Measurements from ENCODE around the gene CNGA3.

- TF ChIP-seq REST (IDR thresholded peaks at IDR 0.05) (no peak), CTCF (IDR thresholded peaks at IDR 0.05) (no peak), ZFP36 (IDR thresholded peaks at IDR 0.05; ENCODE audit: borderline replicate concordance, partially characterized antibody) (no peak), MAZ (IDR thresholded peaks at IDR 0.05; ENCODE audit: borderline replicate concordance, low read depth, low read length) (no peak), RAD21 (conservative IDR thresholded peaks at IDR 0.05 in 1 of 2, IDR thresholded peaks at IDR 0.05 in 1 of 2) (no peak), CHD2 (IDR thresholded peaks at IDR 0.05; ENCODE audit: low read length, partially characterized antibody) (no peak), ZNF302 (CRISPR knock-in tag; IDR thresholded peaks at IDR 0.05) (no peak), NR3C1 (IDR thresholded peaks at IDR 0.05) (no peak), SREBF2 (IDR thresholded peaks at IDR 0.05) (no peak)
These were observed 21.5 kb downstream of the CNGA3 start for GRCh38 chr2:98367721-98368120.
